Testis (tissue), 2 donors: Measurements from ENCODE around the gene PSMA7.

Experiments used
- POLR2A ChIP-seq: fragments of 450-650 bp; IDR thresholded peaks from one replicate; pipeline ENCODE4 v1.6.1; 2017; ENCODE audit warnings: antibody characterized with exemption, mild to moderate bottlenecking, moderate library complexity
- TF ChIP-seq, protein P1 (sequence below), 3 experiments: fragments of 450-650 bp in 2 of 3; fragments of 200-600 bp in 1 of 3; sonication (generic) in 1 of 3; IDR thresholded peaks; one replicate each; pipeline ENCODE4 v1.5.1; 2016 to 2019; ENCODE audit warnings: antibody characterized with exemption in 3 of 3, mild to moderate bottlenecking in 2 of 3, moderate library complexity in 1 of 3

- TF ChIP-seq, protein P1, sequence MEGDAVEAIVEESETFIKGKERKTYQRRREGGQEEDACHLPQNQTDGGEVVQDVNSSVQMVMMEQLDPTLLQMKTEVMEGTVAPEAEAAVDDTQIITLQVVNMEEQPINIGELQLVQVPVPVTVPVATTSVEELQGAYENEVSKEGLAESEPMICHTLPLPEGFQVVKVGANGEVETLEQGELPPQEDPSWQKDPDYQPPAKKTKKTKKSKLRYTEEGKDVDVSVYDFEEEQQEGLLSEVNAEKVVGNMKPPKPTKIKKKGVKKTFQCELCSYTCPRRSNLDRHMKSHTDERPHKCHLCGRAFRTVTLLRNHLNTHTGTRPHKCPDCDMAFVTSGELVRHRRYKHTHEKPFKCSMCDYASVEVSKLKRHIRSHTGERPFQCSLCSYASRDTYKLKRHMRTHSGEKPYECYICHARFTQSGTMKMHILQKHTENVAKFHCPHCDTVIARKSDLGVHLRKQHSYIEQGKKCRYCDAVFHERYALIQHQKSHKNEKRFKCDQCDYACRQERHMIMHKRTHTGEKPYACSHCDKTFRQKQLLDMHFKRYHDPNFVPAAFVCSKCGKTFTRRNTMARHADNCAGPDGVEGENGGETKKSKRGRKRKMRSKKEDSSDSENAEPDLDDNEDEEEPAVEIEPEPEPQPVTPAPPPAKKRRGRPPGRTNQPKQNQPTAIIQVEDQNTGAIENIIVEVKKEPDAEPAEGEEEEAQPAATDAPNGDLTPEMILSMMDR (IDR thresholded peaks at IDR 0.05): no peak
- no peak for TF ChIP-seq POLR2A
These were observed 29.5 kb upstream of the PSMA7 start for GRCh38 chr20:62172666-62173065.
